Measurements from ENCODE around the gene JUN. TPM values are rescaled to one million over a fixed set of nuclear protein-coding genes. Genes with fewer than 3 reads are reported as not detected.

Gene JUN
- total and polyA plus RNA-seq, 2 of the 4 experiments (the other 2 are of a cell fraction): 46.6 to 89.1 TPM

- Histone ChIP-seq H4K91ac (ENCODE audit: insufficient read depth, low read depth, low read length) (no peak overlapping the region), H3K79me1 (ENCODE audit: low read depth in 1 of 2, low read length in 2 of 2) (no peaks in the 10 kb centered on the region), H3K18ac (ENCODE audit: low read depth, low read length) (no peak overlapping the region), H3K23ac (ENCODE audit: low read depth, low read length) (no peak overlapping the region), H2BK5ac (ENCODE audit: low read depth, low read length, poor library complexity, severe bottlenecking) (no peak overlapping the region), H2BK20ac (ENCODE audit: low read depth, low read length) (no peak overlapping the region), H2AK9ac (replicated peaks; ENCODE audit: low read depth, low read length, poor library complexity) (no peak overlapping the region), H3K4me3 (ENCODE audit: insufficient read depth, low read depth, low read length) (no peak overlapping the region), H3K9ac (ENCODE audit: low read depth, low read length) (no peak overlapping the region), H3K9me3 (ENCODE audit: control insufficient read depth, insufficient read depth, low read length) (peaks cover 12% of the 10 kb centered on the region), H3K14ac (replicated peaks; ENCODE audit: low read depth, low read length) (no peak overlapping the region), H4K20me1 (ENCODE audit: insufficient read depth, low read length) (no peaks in the 10 kb centered on the region), H3K4ac (ENCODE audit: low read depth, low read length) (no peak overlapping the region), H3K36me3 (ENCODE audit: control insufficient read depth, insufficient read depth, low read length) (no peaks in the 10 kb centered on the region), H2BK120ac (ENCODE audit: low read depth, low read length) (no peak overlapping the region), H3K9me1 (ENCODE audit: insufficient read depth, low read length) (peaks cover 2% of the 10 kb centered on the region; the same call in 1 of the 2 replicates), H3K56ac (ENCODE audit: extremely low read depth, insufficient read depth, low read length) (no peak overlapping the region), H3K4me1 (ENCODE audit: control insufficient read depth, insufficient read depth, low read length) (peaks cover 4% of the 10 kb centered on the region), H3K27ac (ENCODE audit: insufficient read depth, low read length) (no peak overlapping the region), H2AFZ (replicated peaks; ENCODE audit: low read length, poor library complexity) (no peak overlapping the region), H4K5ac (ENCODE audit: low read depth, low read length) (no peak overlapping the region), H2AK5ac (ENCODE audit: low read depth, low read length) (no peak overlapping the region), H4K8ac (ENCODE audit: low read depth in 2 of 2, low read length in 2 of 2) (no peak overlapping the region), H3K4me2 (ENCODE audit: low read depth, low read length) (no peak overlapping the region), H2BK15ac (ENCODE audit: low read depth, low read length) (no peak overlapping the region), H3K27me3 (ENCODE audit: control insufficient read depth, insufficient read depth, low read length) (no peaks in the 10 kb centered on the region)
- ATAC-seq (ENCODE audit: low read depth) (no peak), DNase-seq (no peak)
- dilution Hi-C loops (cut with HindIII; ENCODE audit: low sequenced_read_pairs, unreplicated experiment): no loop called here
- POLR2A ChIA-PET (ENCODE audit: unreplicated experiment): no interaction called here
- in situ Hi-C loops (cut with MboI; ENCODE audit: low sequenced_read_pairs): no loop called here
- BruUV-seq (replicated peaks): no TSS peak
- CTCF ChIA-PET: no interaction called here
- TF ChIP-seq RAD21 (IDR thresholded peaks at IDR 0.05; ENCODE audit: low read length) (no peak), POLR2A (IDR thresholded peaks at IDR 0.05; ENCODE audit: low read depth, low read length) (no peak), MAZ (IDR thresholded peaks at IDR 0.05; ENCODE audit: borderline replicate concordance, low read depth, low read length) (no peak), RFX5 (IDR thresholded peaks at IDR 0.05; ENCODE audit: low read depth, low read length) (no peak), ELK1 (IDR thresholded peaks at IDR 0.05; ENCODE audit: borderline replicate concordance, low read depth, low read length) (no peak), MXI1 (IDR thresholded peaks at IDR 0.05; ENCODE audit: borderline replicate concordance, low read depth, low read length) (no peak), SMC3 (IDR thresholded peaks at IDR 0.05; ENCODE audit: low read depth, low read length) (no peak), RCOR1 (IDR thresholded peaks at IDR 0.05; ENCODE audit: insufficient replicate concordance, low read length) (no peak), FOS (IDR thresholded peaks at IDR 0.05; ENCODE audit: low read depth, low read length) (no peak), CEBPB (IDR thresholded peaks at IDR 0.05; ENCODE audit: low read depth, low read length) (no peak), CTCF (conservative IDR thresholded peaks at IDR 0.05; ENCODE audit: low read depth, low read length) (no peak)
- intact Hi-C loops (cut with micrococcal nuclease): no loop called here
These were observed 43.5 kb upstream of the JUN start for GRCh38 chr1:58827298-58827697.

Data from IMR-90 (cell line).